Suppressor macrophage treated with lipopolysaccharide for 1 hour (primary cell): ENCODE measurements around the gene RET.

Experiments used
- DNase-seq, 3 donors: peaks; one replicate each; pipeline ENCODE4 v3.0.0-alpha.2; 2020 to 2022

Gene RET

GRCh38 chr10:43076876-43077420, at the start of gene RET:
RET (plus strand) TSS chr10:43077069; CDS start chr10:43077259, 190 bp downstream.
- peak in 2 of 3 donors; percentile 38 to 57 for DNase-seq

- DNase-seq: no peak
These were observed 49.4 kb upstream of the RET start for GRCh38 chr10:43027331-43027955.

- DNase-seq: no peak
These were observed 48.7 kb upstream of the RET start for GRCh38 chr10:43028143-43028542.

- DNase-seq: no peak
These were observed 47.8 kb upstream of the RET start for GRCh38 chr10:43029043-43029442.

- no peak for DNase-seq
These were observed 44.3 kb upstream of the RET start for GRCh38 chr10:43032613-43033012.

- no peak for DNase-seq
These were observed 41.1 kb upstream of the RET start for GRCh38 chr10:43035800-43036199.

- peak; percentile 26 to 43 (median 27) for DNase-seq
These were observed 40.1 kb upstream of the RET start for GRCh38 chr10:43036481-43037428.

GRCh38 chr10:43037440-43037839, 39.4 kb upstream of the RET start:
- no peak for DNase-seq

GRCh38 chr10:43037942-43038782, 38.7 kb upstream of the RET start:
- DNase-seq: no peak

- DNase-seq: no peak
These were observed 37.9 kb upstream of the RET start for GRCh38 chr10:43038783-43039623.

GRCh38 chr10:43039624-43040481, 37.0 kb upstream of the RET start:
- no peak for DNase-seq

- no peak for DNase-seq
These were observed 36.2 kb upstream of the RET start for GRCh38 chr10:43040482-43041256.

- DNase-seq: no peak
These were observed 35.2 kb upstream of the RET start for GRCh38 chr10:43041422-43042342.

- DNase-seq: peak in 2 of 3 donors; percentile 17 to 34
These were observed 34.1 kb upstream of the RET start for GRCh38 chr10:43042503-43043341.

GRCh38 chr10:43043342-43043772, 33.5 kb upstream of the RET start:
- DNase-seq: no peak

- no peak for DNase-seq
These were observed 33.0 kb upstream of the RET start for GRCh38 chr10:43043773-43044447.

GRCh38 chr10:43044448-43044921, 32.4 kb upstream of the RET start:
- no peak for DNase-seq
